ENCODE results near the gene EOGT.
A peak's percentile ranks its signal among the peaks of the same experiment; 100 is the strongest.

EOGT gene

DNA sequence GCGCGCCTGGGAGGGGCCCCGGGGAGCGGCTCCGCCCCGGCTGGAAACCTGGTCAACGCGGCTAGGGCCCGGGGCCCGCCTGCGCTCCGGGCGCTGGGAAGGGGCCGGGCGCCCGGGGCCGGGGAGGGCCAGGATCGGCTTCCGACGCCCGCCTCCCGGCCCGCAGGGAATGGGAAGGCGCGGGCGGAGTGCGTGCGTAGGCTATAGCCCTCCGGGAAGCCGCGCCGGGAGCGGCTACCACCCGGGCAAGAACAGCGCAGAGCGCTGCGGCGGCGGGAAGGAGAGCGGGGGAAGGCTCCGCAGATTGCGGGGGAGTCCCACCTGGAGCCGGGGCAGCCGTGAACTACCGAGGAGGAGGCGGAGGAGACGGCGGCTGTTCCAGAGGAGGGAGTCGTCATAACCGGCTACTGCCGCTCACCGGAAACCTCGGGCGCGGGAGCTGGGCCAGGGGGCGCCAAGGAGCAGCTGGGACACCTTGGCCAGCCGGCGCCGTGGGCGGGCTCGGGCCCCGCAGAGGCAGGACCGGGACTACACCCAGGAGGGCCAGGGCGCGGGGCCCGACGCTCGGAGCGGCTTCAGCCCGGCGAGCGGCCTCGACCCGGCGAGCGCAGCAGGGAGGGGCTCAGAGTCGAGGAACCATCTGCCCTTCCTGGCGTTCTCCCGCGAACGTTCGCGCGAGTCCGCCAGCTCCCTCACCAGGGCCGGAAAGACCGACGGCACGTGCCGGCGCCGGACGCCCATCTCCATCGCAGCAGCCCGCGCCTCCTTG is at the start of gene EOGT:
TSS of gene EOGT (minus strand) at position 432 of the 769 bp plus-strand sequence. CDS start 3,838 bp downstream, outside the sequence.
- peak within 1 kb of the TSS; percentile 99 for H3K27ac ChIP-seq
- no peak for DNase-seq (ENCODE audit: low read depth, low spot score)

DNA sequence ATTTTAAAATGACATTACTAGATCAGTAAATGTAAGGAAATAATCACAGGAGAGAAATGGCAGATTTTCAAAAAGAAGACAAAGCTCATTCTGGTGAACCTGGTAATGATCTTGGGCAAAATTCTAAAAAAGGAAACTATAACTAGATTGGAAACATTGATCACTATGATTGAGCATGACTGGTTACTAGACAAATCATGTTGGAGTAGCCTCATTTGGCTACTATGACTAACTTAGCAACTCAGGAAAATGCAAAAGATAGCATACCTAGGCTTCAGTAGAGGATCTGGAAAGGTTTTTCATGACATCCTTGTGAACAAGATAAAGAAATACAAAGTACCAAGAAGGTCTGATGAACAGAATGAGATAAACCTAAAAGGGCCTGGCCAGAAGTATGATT is 46.2 kb upstream of the EOGT start:
- DNase-seq (ENCODE audit: low read depth, low spot score), result no peak
- H3K27ac ChIP-seq, result no peak overlapping the region

DNA sequence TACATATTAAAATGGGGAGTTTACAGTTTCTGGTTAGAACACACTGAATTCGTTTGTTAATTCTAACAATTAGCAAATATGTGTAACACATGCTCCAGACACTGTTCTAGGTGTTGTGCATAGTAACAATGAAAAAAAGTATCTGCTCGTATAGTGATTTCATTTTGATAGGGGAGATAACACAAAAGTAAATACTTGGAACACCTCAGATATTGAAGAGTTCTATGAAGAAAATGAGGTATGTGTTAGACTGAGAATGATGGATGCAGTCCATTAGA is 45.4 kb upstream of the EOGT start:
- DNase-seq (ENCODE audit: low read depth, low spot score), result no peak
- H3K27ac ChIP-seq, result no peak overlapping the region

GRCh38 chr3:69058180-69058946 is 44.9 kb upstream of the EOGT start:
- DNase-seq (ENCODE audit: low read depth, low spot score), result no peak
- H3K27ac ChIP-seq, result no peak overlapping the region

- no peak for DNase-seq (ENCODE audit: low read depth, low spot score)
- H3K27ac ChIP-seq, result peak overlapping the region; percentile 90
Measured at GRCh38 chr3:69052472-69052898, 39.0 kb upstream of the EOGT start.

GRCh38 chr3:69051756-69052471 is 38.4 kb upstream of the EOGT start, which contains the start of gene TMF1:
Gene TMF1, minus strand, starts transcription at chr3:69052333. Its CDS starts 247 bp downstream, at chr3:69052086.
- peak within 1 kb of the TSS; percentile 90 for H3K27ac ChIP-seq
- DNase-seq (ENCODE audit: low read depth, low spot score), result peak; percentile 96

- no peak overlapping the region for H3K27ac ChIP-seq
- DNase-seq (ENCODE audit: low read depth, low spot score), result no peak
Measured at GRCh38 chr3:69048990-69049389, 35.5 kb upstream of the EOGT start.

DNA sequence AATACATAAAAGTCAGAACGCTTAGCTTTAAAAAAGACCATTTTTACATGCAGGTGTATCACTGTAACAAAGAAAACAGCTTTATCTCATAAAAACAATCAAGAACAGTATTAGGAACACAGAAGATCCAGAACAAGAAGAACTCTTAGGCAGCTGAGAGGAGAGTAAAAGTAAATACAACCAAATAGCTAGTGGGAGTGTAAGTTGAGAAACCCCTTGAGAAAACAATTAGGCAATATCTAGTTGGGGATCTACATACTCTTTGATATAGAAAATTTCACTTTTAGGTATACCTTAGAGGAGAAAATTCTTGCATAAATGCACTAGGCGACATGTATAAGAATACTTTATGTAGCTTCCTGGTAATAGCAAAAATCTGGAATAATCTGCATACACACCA is 31.1 kb upstream of the EOGT start:
- DNase-seq (ENCODE audit: low read depth, low spot score), result no peak

GRCh38 chr3:69033470-69033869 is 20.0 kb upstream of the EOGT start:
- DNase-seq (ENCODE audit: low read depth, low spot score), result peak; percentile 82
- peak overlapping the region; percentile 98 for H3K27ac ChIP-seq

More for the DNA sequence above, 31.1 kb upstream of the EOGT start:
- H3K27ac ChIP-seq, result no peak overlapping the region

DNA sequence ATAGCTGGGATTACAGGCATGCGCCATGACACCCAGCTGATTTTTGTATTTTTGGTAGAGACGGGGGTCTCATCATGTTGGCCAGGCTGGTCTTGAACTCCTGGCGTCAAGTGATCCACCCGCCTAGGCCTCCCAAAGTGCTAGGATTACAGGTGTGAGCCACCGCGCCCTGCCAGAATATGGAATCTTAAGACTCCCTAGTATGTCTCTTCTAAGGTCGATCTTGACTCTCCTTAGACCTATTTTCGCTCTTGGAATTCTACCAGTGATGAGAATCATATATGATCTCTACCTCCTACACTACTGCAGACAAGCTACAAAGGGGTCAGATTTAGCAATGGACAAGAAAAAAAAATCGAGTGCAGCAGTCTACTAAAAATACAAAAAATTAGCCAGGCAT is 19.3 kb upstream of the EOGT start:
- DNase-seq (ENCODE audit: low read depth, low spot score), result no peak
- H3K27ac ChIP-seq, result peak overlapping the region; percentile 98

DNA sequence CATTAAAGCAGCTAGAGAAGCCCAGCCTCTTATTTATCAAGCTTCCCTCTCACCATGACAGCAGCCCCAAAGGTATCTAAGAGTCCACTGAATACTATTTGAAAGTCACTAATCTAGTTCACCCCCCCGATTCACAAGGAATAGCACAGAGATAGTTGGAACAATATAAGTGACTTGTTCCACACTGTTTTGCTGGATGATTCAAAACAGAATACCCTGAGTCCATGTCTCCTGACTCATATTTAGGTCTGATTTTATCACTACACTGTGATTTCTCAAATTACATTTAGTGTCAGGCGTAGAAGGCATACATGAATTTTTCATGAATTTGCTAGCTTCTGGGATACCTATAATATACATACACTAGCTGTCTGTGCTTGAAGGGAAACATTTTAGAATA is 18.7 kb upstream of the EOGT start:
- DNase-seq (ENCODE audit: low read depth, low spot score), result peak; percentile 37
- H3K27ac ChIP-seq, result peak overlapping the region; percentile 98

- no peak for DNase-seq (ENCODE audit: low read depth, low spot score)
- peak overlapping the region; percentile 98 for H3K27ac ChIP-seq
Measured at GRCh38 chr3:69031635-69032034, 18.2 kb upstream of the EOGT start.

GRCh38 chr3:69020857-69021256 is 7.4 kb upstream of the EOGT start:
- no peak overlapping the region for H3K27ac ChIP-seq
- no peak for DNase-seq (ENCODE audit: low read depth, low spot score)

- no peak overlapping the region for H3K27ac ChIP-seq
- no peak for DNase-seq (ENCODE audit: low read depth, low spot score)
Measured at GRCh38 chr3:69020424-69020823, 6.9 kb upstream of the EOGT start.

GRCh38 chr3:69016901-69017300 is 3.4 kb upstream of the EOGT start:
- H3K27ac ChIP-seq, result no peak overlapping the region
- no peak for DNase-seq (ENCODE audit: low read depth, low spot score)

- DNase-seq (ENCODE audit: low read depth, low spot score), result no peak
Measured at GRCh38 chr3:69016102-69016501, 2.6 kb upstream of the EOGT start.

DNA sequence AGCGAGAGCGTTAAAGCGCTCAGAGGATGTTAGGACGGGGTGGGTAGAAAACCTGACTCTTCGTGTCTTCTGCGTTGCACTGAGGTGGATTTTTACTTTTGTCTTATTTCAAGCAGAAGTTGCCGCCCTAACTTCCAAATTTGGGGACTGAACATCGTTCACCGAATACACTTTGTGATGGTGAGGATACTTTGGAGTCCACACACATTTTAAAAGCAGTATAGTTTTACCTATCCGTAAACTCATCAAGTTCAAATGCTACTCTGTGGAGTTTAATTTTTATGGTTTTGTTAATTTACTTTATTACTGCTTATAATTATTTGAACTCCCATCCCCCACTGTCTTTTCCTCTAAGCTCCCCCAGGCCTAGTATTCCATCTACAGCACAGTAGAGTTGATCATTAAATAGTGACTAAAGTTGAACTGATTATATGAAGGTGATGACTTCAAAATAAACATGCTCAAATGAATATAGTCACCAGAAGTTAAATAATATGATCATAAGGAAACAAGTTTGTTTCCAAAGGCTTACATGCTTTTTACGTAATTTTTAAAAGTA is 617 bp upstream of the EOGT start:
- DNase-seq (ENCODE audit: low read depth, low spot score), result no peak
- H3K27ac ChIP-seq, result peak overlapping the region; percentile 99

More at GRCh38 chr3:69016102-69016501, 2.6 kb upstream of the EOGT start:
- H3K27ac ChIP-seq, result no peak overlapping the region

GRCh38 chr3:69012800-69013252 is 658 bp downstream of the EOGT start:
- H3K27ac ChIP-seq, result peak overlapping the region; percentile 99
- DNase-seq (ENCODE audit: low read depth, low spot score), result no peak

GRCh38 chr3:69012100-69012799 is 1.2 kb downstream of the EOGT start:
- DNase-seq (ENCODE audit: low read depth, low spot score), result no peak
- H3K27ac ChIP-seq, result peak overlapping the region; percentile 99

Data from epithelial cell of prostate (primary cell).